ENCODE measurements around the gene NINJ2.

NINJ2 gene

GRCh38 chr12:612293-612692 lies 51.0 kb downstream of the NINJ2 start:
- no peak for DNase-seq

- no peak for DNase-seq
Measured at GRCh38 chr12:611721-612120, 51.5 kb downstream of the NINJ2 start.

- no peak for DNase-seq
Measured at GRCh38 chr12:608921-609320, 54.3 kb downstream of the NINJ2 start.

GRCh38 chr12:608413-608812 lies 54.8 kb downstream of the NINJ2 start:
- no peak for DNase-seq

GRCh38 chr12:607541-608001 lies 55.7 kb downstream of the NINJ2 start:
- no peak for DNase-seq

- no peak for DNase-seq
Measured at GRCh38 chr12:604956-605355, 58.3 kb downstream of the NINJ2 start.

DNA sequence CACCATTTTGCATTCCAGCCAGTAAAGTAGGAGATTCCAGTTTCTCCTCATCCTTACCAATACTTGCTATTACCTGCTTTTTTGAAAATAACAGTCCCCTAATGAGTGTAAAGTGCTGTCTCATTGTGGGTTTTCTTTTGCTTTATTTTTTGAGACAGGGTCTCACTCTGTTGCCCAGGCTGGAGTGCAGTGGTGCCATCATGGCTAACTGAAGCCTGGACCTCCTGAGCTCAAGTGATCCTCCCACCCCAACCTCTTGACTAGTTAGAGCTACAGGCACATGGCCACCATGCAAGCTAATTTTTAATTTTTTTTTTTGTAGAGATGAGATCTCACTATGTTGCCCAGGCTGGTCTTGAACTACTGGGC lies 60.6 kb downstream of the NINJ2 start:
- DNase-seq, result no peak

DNA sequence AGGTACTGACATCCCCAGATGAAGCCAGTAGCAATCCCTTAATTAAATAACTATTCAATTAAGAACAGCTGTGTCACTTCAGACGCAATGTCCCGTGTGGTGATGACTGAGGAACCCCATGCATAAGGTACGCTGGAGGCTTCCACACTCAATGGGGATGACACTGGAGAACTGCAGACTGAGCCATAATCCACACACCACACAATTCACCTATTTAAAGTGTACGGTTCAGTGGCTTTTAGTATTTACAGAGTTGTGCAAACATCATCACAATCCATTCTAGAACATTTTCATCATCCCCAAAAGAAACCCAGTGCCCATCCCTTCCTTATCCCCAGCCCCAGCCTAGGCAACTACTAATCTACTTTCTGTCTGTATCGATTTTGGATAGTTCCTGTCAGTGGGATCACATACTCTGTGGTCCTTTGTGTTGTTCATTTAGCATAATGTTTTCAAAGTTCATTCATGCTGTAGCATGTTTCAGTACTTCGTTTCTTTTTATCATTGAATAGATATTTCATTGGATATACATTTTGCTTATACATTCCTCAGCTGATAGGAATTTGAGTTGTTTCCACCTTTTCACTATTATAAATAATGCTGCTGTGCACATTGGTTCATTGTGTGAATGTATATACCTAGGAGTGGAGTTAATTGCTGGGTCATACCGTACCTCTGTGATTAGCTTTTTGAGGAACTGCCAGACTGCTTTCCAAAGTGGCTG lies 61.1 kb downstream of the NINJ2 start:
- DNase-seq, result no peak

DNA sequence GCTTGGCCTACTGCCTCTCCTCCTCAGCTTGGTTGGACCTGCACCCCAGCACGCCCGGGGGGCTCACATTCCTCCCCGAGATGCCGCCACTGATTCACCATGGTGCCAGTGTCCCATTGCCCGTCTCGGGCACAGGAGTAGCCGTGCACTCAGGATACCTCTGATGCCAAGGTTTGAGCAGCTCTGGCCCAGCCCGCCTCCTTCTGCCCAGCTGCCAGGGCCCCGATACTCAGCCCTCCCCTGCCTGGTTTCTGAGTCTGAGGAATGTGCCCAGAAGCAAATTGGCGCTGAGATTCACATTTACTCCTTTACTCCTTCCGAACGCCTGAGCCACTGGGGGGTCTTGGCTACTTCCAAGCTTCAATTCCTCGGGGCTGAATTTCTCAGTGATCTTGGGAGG lies 63.5 kb downstream of the NINJ2 start:
- DNase-seq, result no peak

DNA sequence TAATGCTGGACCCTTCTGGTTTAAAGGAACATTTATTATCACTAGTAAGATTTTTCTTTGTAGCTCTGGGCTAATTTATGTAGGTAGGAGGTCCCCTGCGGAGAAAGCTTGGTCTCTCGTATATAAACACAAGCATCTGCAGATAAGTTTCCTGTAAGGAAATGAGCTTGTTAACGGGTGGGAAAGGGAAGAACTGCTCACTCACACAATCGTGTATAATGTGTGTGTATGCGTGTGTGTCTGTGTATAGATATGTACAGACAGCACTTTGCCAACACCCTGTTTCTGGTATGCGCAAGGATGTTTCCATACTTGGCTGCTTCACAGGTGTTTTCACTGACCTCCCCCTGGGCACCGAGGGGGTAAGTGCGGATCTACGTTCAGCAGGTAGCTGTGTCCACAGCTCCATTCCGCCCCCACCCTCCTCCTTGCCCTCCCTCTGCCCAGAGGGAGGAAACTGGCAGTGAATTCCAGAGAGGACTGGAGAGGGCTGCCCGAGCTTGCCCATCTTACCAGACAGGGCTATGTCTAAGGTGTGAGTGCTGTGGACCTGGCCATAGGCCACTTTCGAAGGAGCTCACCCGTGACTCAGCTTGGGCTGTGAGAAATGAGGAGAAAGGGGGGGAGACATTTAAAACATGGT lies 65.2 kb downstream of the NINJ2 start:
- DNase-seq, result no peak

- DNase-seq, result no peak
Measured at GRCh38 chr12:593396-594270, 69.6 kb downstream of the NINJ2 start.

- DNase-seq, result no peak
Measured at GRCh38 chr12:592024-592505, 71.2 kb downstream of the NINJ2 start.

- DNase-seq, result no peak
Measured at GRCh38 chr12:591167-592023, 71.8 kb downstream of the NINJ2 start.

DNA sequence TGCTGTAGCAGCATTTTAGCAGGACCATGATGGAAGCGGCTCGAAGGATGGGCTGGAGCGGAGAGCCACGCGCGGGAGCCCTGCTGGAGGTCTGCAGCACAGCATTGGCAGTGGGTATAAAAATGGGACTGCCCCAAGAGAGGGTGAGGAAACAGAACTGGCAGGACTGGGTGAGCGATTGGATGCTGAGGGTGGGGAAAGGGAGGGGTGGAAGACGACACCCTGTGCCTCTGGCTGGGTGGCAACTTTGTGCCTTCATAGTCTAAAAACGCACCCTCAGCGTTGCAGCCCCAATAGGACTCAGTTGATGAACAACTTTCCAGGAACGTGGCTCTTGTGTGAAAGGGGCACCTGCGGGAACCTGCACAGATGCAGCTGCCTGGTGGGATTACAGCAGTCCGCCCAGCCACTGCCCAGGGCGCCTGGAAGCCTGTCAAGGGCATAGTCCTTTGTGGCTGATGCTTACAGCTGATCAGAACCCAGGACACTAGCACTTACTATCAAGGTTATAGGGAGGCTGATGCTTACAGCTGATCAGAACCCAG lies 73.0 kb downstream of the NINJ2 start:
- DNase-seq, result no peak

- no peak for DNase-seq
Measured at GRCh38 chr12:588646-589045, 74.6 kb downstream of the NINJ2 start.

DNA sequence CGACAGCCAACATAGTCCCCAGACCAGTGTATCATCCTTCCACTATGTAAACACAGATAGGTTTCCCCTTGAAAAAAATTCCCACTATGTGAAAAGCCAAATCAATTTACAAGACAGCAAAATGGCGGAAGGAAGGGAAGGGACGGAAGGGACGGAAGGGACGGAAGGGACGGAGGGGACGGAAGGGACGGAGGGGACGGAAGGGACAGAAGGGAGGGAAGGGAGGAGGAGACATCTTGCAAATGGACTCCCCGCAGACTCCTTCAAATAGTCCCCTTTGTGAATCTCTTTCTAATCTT lies 75.3 kb downstream of the NINJ2 start:
- DNase-seq, result no peak

DNA sequence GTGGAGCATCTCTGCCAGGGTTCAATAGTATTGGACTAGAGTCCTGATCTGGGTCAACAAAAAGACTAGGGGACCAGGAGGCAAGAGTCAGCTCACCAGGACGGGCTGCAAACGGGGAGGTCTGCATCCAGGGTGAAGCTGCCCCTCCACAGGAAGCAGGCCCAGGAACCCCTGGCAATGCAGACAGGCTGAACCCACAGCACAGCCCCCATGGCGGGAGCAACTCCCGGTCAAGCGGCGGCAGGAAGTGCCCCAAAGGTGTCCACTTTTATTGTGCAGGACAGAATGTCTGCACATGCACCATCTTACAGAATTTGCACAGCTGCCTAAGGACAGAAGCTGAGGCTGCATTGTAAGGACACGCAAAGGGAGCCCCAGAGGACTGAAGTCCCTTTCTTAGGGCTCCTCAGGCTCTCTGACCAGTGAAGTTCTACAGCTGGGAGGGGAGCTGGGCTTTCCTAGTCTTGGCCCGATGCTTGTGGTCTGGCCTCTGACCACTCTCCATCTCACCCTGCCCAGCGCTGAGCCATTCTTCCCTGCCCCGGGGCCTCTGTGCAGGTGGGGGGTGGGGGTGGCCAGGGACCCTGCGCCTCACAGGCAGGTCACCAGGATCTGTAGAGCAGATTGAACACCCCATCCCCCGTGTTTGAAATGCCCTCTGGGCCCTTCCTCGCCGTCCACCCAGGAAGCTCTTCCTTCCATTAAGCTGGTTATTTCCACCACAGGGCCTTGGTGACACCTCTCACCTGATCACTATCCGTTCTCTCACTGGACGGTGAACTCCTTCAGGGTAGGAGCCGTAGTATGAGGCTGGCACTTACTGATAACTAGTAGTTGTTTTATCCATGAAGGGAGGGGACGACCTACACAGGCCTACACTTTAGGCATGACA lies 75.9 kb downstream of the NINJ2 start:
- no peak for DNase-seq

GRCh38 chr12:586318-587071 lies 76.8 kb downstream of the NINJ2 start:
- no peak for DNase-seq

- no peak for DNase-seq
Measured at GRCh38 chr12:585062-586061, 77.9 kb downstream of the NINJ2 start.

Measured in stimulated activated CD4-positive, alpha-beta T cell treated with anti-CD3 and anti-CD28 coated beads, Interleukin-4, amount 100 ng/mL, for 4 hours (primary cell).